HepG2 (cell line): Measurements from ENCODE around the gene VGF. TPM values are rescaled to one million over a fixed set of nuclear protein-coding genes. Genes with fewer than 3 reads are reported as not detected.
A peak's percentile ranks its signal among the peaks of the same experiment; 100 is the strongest.

Experiments
- ATAC-seq: fragments of 200-7000 bp; cut with Tn5 transposase; 3 replicates; pipeline ENCODE4 v1.9.1; 2020; ENCODE audit warnings: mild to moderate bottlenecking, moderate library complexity
- BruUV-seq: library from RNA; stranded (reverse); fragments of 400-500 nt; replicated peaks from 2 replicates; lab custom pipeline; 2021; lab: Mats Ljungman, UMichigan
- CTCF ChIA-PET: fragments of 300-600 bp; formaldehyde crosslinking; extraction: SDS; loops from one replicate; lab custom pipeline; 2021; ENCODE audit warnings: low total read pairs, inconsistent platforms, low intra/inter-chr PET ratio; lab: Yijun Ruan, JAX
- POLR2A ChIA-PET: fragments of 350-600 bp; sonication (Branson Sonifier 250); formaldehyde crosslinking; loops from one replicate; lab custom pipeline; 2020; ENCODE audit warnings: antibody characterized with exemption, inconsistent platforms; lab: Yijun Ruan, JAX
- DNase-seq: peaks from one replicate; pipeline ENCODE4 v3.0.0-alpha.2; 2015; ENCODE audit warnings: low spot score
- FAIRE-seq: peaks from 3 replicates; lab custom pipeline; 2011; peaks lifted over from hg19 to GRCh38; lab: Jason Lieb, UNC
- H2AFZ ChIP-seq: one replicate; pipeline ENCODE4 v1.6.1; 2011; ENCODE audit warnings: low read length, inconsistent platforms
- H3K27ac ChIP-seq: fragments of 300-600 bp; 3 replicates; pipeline ENCODE4 v1.8.0; 2011; ENCODE audit warnings: mixed run types, mild to moderate bottlenecking, mixed read lengths, low read length, inconsistent platforms; ENCODE audit not compliant: insufficient read depth; ENCODE audit errors: extremely low read length
- H3K27me3 ChIP-seq, 2 experiments: fragments of 200-600 bp in 1 of 2; 2 replicates in 1 of 2; 3 replicates in 1 of 2; pipeline versions ENCODE4 v1.6.0 to v1.8.0; 2011; ENCODE audit warnings: low read length in 2 of 2, mild to moderate bottlenecking in 2 of 2, moderate library complexity in 2 of 2, inconsistent platforms in 1 of 2; ENCODE audit not compliant: insufficient read depth in 2 of 2, control insufficient read depth in 1 of 2
- H3K36me3 ChIP-seq, 2 experiments: fragments of 200-600 bp in 1 of 2; replicated peaks in 1 of 2; 2 replicates in 1 of 2; 3 replicates in 1 of 2; pipeline versions ENCODE4 v1.5.1 to v1.8.0; 2011; ENCODE audit warnings: low read length in 2 of 2, inconsistent platforms in 1 of 2; ENCODE audit not compliant: insufficient read depth in 2 of 2, control insufficient read depth in 1 of 2
- H3K4me1 ChIP-seq: 2 replicates; pipeline ENCODE4 v1.5.1; 2012; ENCODE audit warnings: low read length, inconsistent platforms; ENCODE audit not compliant: insufficient read depth
- H3K4me2 ChIP-seq: 2 replicates; pipeline ENCODE4 v1.6.0; 2011; ENCODE audit warnings: low read depth, low read length, inconsistent platforms
- H3K4me3 ChIP-seq, 3 experiments: fragments of 200-600 bp in 1 of 3; sonication (generic), shearing (Covaris generic) in 1 of 3; replicated peaks in 1 of 3; 2 replicates each; pipeline ENCODE4 v1.5.1; 2011 to 2016; ENCODE audit warnings: low read length in 3 of 3, inconsistent platforms in 2 of 3, low read depth in 2 of 3, mild to moderate bottlenecking in 2 of 3, control low read depth in 1 of 3, mixed read lengths in 1 of 3; ENCODE audit not compliant: insufficient read depth in 1 of 3
- H3K79me2 ChIP-seq: one replicate; pipeline ENCODE4 v1.6.1; 2011; ENCODE audit warnings: low read length, inconsistent platforms; ENCODE audit not compliant: insufficient read depth
- H3K9ac ChIP-seq: 2 replicates; pipeline ENCODE4 v1.6.0; 2011; ENCODE audit warnings: mild to moderate bottlenecking, low read depth, low read length, inconsistent platforms; ENCODE audit not compliant: insufficient read depth
- H3K9me3 ChIP-seq: 2 replicates; pipeline ENCODE4 v1.5.1; 2012; ENCODE audit warnings: mild to moderate bottlenecking, low read length
- H4K20me1 ChIP-seq: 2 replicates; pipeline ENCODE4 v1.6.0; 2011; ENCODE audit warnings: inconsistent platforms, mild to moderate bottlenecking, low read length, moderate library complexity; ENCODE audit not compliant: insufficient read depth
- CBX1 ChIP-seq: IDR thresholded peaks from one replicate; pipeline ENCODE4 v1.6.1; 2016; ENCODE audit warnings: antibody characterized with exemption, low read depth
- HIVEP1 ChIP-seq: sonication (generic); formaldehyde crosslinking; IDR thresholded peaks from 2 replicates; pipeline ENCODE4 v1.4.0; 2020; ENCODE audit warnings: mild to moderate bottlenecking, missing genetic modification reagents
- KLF11 ChIP-seq: IDR thresholded peaks from 2 replicates; pipeline ENCODE4 v1.6.1; 2016; ENCODE audit warnings: missing compliant biosample characterization
- KMT2B ChIP-seq: IDR thresholded peaks from 2 replicates; pipeline ENCODE4 v1.6.1; 2016; ENCODE audit warnings: missing genetic modification reagents, missing compliant biosample characterization
- NBN ChIP-seq: fragments of 450-650 bp; conservative IDR thresholded peaks from 2 replicates; pipeline ENCODE4 v1.6.1; 2017
- PHB2 ChIP-seq: fragments of 450-650 bp; IDR thresholded peaks from 2 replicates; pipeline ENCODE4 v1.6.1; 2018; ENCODE audit not compliant: partially characterized antibody
- TAF1 ChIP-seq: sonication (generic); formaldehyde crosslinking; IDR thresholded peaks from 2 replicates; pipeline ENCODE4 v1.4.0; 2020; ENCODE audit warnings: missing genetic modification reagents
- ZNF292 ChIP-seq: sonication (generic); formaldehyde crosslinking; IDR thresholded peaks from 2 replicates; pipeline ENCODE4 v1.8.1; 2022; ENCODE audit warnings: mild to moderate bottlenecking, low read depth, missing genetic modification reagents, borderline replicate concordance
- ZNF350 ChIP-seq: sonication (generic); formaldehyde crosslinking; IDR thresholded peaks from 2 replicates; pipeline ENCODE4 v1.4.0; 2020; ENCODE audit warnings: mild to moderate bottlenecking, low read depth, missing genetic modification reagents, borderline replicate concordance
- ZSCAN31 ChIP-seq: sonication (generic); formaldehyde crosslinking; IDR thresholded peaks from 2 replicates; pipeline ENCODE4 v1.5.0; 2020; ENCODE audit warnings: low read depth, mild to moderate bottlenecking, missing genetic modification reagents
- WGBS: methylation state at CpG from one replicate; pipeline ENCODE4 v1.1.6; 2017; ENCODE audit warnings: low lambda C conversion rate; 5-methylcytosine and 5-hydroxymethylcytosine counted together
- in situ Hi-C: cut with HindIII; loops from 2 replicates; pipeline ENCODE4 v1.10.0; 2017; ENCODE audit warnings: low pct_unique_long_range_greater_than_20kb; ENCODE audit not compliant: extremely low pct_ligation_motif_present
- intact Hi-C: fragments of 100-400 bp; cut with micrococcal nuclease; formaldehyde crosslinking; loops from one replicate; pipeline ENCODE4 v1.10.0; 2022; ENCODE audit not compliant: unreplicated experiment
- polyA plus RNA-seq, 8 experiments: library from polyadenylated mRNA; depleted of rRNA in 3 of 8; stranded (reverse) in 7 of 8; unstranded in 1 of 8; fragments of >200 nt; fragmentation: Illumina TruSeq in 4 of 8; extraction: Trizol in 4 of 8; gene quantifications; 2 replicates each; pipeline versions ENCODE4 v1.2.1 to v1.2.3, GENCODE V29; 2011 to 2016; ENCODE audit warnings: low read depth in 4 of 8, missing spikeins in 1 of 8, mixed read lengths in 1 of 8; ENCODE audit not compliant: insufficient read depth in 1 of 8
- total RNA-seq, 5 experiments: library from RNA; depleted of rRNA; stranded (reverse); fragments of >200 nt; fragmentation: Illumina TruSeq; extraction: Trizol; gene quantifications; 2 replicates each; pipeline ENCODE4 v1.2.3, GENCODE V29; 2016; ENCODE audit warnings: low read depth in 1 of 5
- TF ChIP-seq, protein P1 (sequence below): sonication (generic); formaldehyde crosslinking; IDR thresholded peaks from 2 replicates; pipeline ENCODE4 v1.4.0; 2020; ENCODE audit warnings: missing genetic modification reagents
- TF ChIP-seq, protein P2 (sequence below): sonication (generic); formaldehyde crosslinking; IDR thresholded peaks from 2 replicates; pipeline ENCODE4 v1.4.0; 2020; ENCODE audit warnings: missing genetic modification reagents, borderline replicate concordance
- TF ChIP-seq, protein P3 (sequence below): sonication (generic); formaldehyde crosslinking; IDR thresholded peaks from 2 replicates; pipeline ENCODE4 v1.4.0; 2020; ENCODE audit warnings: missing genetic modification reagents, borderline replicate concordance

The VGF gene
- total and polyA plus RNA-seq, 2 of the 13 experiments (the other 11 are each of a cell fraction or from before 2014, with no cell fraction given): 0.12 to 0.46 TPM

DNA sequence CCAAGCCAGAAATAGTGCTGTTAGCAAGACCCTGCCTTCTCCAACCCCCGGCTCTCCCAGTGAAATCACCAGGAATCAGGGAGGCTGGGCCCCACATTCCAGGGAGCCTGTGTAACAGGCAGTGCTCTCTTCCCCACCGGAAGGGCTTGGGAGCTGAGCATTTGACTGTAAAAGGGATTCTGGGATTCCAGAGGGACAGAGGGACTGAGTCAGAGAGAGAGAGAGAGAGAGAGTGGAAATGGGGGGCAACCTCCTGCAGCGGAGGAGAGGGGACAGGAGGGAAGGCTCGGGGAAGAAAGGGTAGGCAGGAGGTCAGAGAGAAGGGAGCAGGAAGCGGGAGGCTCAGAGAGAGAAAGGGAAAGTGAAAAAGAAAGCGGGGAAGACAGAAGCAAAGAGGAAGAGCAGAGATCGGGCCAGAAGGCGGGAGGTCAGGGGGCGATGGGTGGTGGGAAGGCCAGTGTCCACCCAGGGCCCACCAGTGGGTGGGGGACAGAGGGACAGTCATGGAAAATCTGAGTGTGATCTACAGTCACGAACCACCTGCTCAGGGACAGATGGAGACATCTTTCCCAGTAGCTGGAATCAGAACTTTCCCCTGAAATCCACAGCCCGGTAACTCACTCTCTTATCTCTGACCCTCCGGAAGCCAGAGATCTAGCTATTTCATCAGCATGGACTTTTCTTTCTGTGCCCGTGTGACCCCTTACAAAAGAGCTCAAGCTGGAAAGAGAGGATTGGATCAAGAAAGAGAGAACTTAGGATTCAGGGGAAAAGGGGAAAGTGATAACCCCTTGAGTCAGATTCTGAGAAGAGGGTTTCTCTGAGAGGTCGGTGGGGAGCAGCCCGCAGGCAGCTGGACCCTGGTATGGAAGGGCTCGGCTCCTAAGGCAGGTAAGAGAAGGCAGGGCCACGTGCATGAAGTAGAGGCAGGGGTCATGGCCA is 43.1 kb downstream of the VGF start:
- peaks cover 3% of the 10 kb centered on the region; the same call in 1 of the 2 replicates for H4K20me1 ChIP-seq
- ChIA-PET CTCF (interaction anchor here (1.4 kb wide), 1 partner anchor 27 kb away, joined by 3 read pairs; no protein-coding TSS in a partner anchor), POLR2A (interaction anchor here (0.7 to 4.1 kb wide), 25 partner anchors 10 to 264 kb away, joined by 3 to 68 read pairs (median 8); partner anchors contain the start of genes AP1S1, CLDN15, FIS1 and PLOD3)
- H3K9me3 ChIP-seq: no peaks in the 10 kb centered on the region
- peaks cover 3% of the 10 kb centered on the region for H3K79me2 ChIP-seq
- peak overlapping the region; percentile 99 for H3K27ac ChIP-seq
- H3K4me3 ChIP-seq: peak overlapping the region; percentile 51 to 68 (median 61)
- ATAC-seq (peak; percentile 57), DNase-seq (peak; percentile 93), FAIRE-seq (peak; percentile 88)
- BruUV-seq: no TSS peak
- H2AFZ ChIP-seq: no peak overlapping the region
- 1% methylated on average over 16 of the region's 17 CpGs for WGBS
- intact Hi-C loops: no loop called here
- no peaks in the 10 kb centered on the region for H3K36me3 ChIP-seq
- peak overlapping the region; percentile 94 for H3K4me2 ChIP-seq
- no peaks in the 10 kb centered on the region; a peak in 1 of 5 replicates for H3K27me3 ChIP-seq
- in situ Hi-C loops: no loop called here
- H3K4me1 ChIP-seq: peaks cover 87% of the 10 kb centered on the region
- H3K9ac ChIP-seq: peak overlapping the region; percentile 89
- no peak for TF ChIP-seq KMT2B (CRISPR knock-in tag)
- TF ChIP-seq PHB2: no peak
- TF ChIP-seq, protein P1, sequence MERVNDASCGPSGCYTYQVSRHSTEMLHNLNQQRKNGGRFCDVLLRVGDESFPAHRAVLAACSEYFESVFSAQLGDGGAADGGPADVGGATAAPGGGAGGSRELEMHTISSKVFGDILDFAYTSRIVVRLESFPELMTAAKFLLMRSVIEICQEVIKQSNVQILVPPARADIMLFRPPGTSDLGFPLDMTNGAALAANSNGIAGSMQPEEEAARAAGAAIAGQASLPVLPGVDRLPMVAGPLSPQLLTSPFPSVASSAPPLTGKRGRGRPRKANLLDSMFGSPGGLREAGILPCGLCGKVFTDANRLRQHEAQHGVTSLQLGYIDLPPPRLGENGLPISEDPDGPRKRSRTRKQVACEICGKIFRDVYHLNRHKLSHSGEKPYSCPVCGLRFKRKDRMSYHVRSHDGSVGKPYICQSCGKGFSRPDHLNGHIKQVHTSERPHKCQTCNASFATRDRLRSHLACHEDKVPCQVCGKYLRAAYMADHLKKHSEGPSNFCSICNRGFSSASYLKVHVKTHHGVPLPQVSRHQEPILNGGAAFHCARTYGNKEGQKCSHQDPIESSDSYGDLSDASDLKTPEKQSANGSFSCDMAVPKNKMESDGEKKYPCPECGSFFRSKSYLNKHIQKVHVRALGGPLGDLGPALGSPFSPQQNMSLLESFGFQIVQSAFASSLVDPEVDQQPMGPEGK: peak; percentile 61
- TF ChIP-seq KLF11 (CRISPR knock-in tag): no peak
- peak; percentile 79 for TF ChIP-seq HIVEP1 (CRISPR knock-in tag)
- TF ChIP-seq, protein P2, sequence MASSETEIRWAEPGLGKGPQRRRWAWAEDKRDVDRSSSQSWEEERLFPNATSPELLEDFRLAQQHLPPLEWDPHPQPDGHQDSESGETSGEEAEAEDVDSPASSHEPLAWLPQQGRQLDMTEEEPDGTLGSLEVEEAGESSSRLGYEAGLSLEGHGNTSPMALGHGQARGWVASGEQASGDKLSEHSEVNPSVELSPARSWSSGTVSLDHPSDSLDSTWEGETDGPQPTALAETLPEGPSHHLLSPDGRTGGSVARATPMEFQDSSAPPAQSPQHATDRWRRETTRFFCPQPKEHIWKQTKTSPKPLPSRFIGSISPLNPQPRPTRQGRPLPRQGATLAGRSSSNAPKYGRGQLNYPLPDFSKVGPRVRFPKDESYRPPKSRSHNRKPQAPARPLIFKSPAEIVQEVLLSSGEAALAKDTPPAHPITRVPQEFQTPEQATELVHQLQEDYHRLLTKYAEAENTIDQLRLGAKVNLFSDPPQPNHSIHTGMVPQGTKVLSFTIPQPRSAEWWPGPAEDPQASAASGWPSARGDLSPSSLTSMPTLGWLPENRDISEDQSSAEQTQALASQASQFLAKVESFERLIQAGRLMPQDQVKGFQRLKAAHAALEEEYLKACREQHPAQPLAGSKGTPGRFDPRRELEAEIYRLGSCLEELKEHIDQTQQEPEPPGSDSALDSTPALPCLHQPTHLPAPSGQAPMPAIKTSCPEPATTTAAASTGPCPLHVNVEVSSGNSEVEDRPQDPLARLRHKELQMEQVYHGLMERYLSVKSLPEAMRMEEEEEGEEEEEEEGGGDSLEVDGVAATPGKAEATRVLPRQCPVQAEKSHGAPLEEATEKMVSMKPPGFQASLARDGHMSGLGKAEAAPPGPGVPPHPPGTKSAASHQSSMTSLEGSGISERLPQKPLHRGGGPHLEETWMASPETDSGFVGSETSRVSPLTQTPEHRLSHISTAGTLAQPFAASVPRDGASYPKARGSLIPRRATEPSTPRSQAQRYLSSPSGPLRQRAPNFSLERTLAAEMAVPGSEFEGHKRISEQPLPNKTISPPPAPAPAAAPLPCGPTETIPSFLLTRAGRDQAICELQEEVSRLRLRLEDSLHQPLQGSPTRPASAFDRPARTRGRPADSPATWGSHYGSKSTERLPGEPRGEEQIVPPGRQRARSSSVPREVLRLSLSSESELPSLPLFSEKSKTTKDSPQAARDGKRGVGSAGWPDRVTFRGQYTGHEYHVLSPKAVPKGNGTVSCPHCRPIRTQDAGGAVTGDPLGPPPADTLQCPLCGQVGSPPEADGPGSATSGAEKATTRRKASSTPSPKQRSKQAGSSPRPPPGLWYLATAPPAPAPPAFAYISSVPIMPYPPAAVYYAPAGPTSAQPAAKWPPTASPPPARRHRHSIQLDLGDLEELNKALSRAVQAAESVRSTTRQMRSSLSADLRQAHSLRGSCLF: no peak
- peak; percentile 62; the same call in 1 of the 2 replicates for TF ChIP-seq ZNF292 (CRISPR knock-in tag)
- TF ChIP-seq TAF1: peak; percentile 69
- 0 out of 2 replicates have a peak, but pooled peaks have one; percentile 33 for TF ChIP-seq ZNF350 (CRISPR knock-in tag)
- TF ChIP-seq, protein P3, sequence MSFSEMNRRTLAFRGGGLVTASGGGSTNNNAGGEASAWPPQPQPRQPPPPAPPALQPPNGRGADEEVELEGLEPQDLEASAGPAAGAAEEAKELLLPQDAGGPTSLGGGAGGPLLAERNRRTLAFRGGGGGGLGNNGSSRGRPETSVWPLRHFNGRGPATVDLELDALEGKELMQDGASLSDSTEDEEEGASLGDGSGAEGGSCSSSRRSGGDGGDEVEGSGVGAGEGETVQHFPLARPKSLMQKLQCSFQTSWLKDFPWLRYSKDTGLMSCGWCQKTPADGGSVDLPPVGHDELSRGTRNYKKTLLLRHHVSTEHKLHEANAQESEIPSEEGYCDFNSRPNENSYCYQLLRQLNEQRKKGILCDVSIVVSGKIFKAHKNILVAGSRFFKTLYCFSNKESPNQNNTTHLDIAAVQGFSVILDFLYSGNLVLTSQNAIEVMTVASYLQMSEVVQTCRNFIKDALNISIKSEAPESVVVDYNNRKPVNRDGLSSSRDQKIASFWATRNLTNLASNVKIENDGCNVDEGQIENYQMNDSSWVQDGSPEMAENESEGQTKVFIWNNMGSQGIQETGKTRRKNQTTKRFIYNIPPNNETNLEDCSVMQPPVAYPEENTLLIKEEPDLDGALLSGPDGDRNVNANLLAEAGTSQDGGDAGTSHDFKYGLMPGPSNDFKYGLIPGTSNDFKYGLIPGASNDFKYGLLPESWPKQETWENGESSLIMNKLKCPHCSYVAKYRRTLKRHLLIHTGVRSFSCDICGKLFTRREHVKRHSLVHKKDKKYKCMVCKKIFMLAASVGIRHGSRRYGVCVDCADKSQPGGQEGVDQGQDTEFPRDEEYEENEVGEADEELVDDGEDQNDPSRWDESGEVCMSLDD: peak; percentile 80; the same call in 1 of the 2 replicates
- peak; percentile 62; the same call in 1 of the 2 replicates for TF ChIP-seq ZSCAN31 (CRISPR knock-in tag)
- 0 out of 2 replicates have a peak, but pooled peaks have one; percentile 51 for TF ChIP-seq NBN
- no peak for TF ChIP-seq CBX1
